Measurements from ENCODE around the gene RNU6-9.
A peak's percentile ranks its signal among the peaks of the same experiment; 100 is the strongest.

DNA sequence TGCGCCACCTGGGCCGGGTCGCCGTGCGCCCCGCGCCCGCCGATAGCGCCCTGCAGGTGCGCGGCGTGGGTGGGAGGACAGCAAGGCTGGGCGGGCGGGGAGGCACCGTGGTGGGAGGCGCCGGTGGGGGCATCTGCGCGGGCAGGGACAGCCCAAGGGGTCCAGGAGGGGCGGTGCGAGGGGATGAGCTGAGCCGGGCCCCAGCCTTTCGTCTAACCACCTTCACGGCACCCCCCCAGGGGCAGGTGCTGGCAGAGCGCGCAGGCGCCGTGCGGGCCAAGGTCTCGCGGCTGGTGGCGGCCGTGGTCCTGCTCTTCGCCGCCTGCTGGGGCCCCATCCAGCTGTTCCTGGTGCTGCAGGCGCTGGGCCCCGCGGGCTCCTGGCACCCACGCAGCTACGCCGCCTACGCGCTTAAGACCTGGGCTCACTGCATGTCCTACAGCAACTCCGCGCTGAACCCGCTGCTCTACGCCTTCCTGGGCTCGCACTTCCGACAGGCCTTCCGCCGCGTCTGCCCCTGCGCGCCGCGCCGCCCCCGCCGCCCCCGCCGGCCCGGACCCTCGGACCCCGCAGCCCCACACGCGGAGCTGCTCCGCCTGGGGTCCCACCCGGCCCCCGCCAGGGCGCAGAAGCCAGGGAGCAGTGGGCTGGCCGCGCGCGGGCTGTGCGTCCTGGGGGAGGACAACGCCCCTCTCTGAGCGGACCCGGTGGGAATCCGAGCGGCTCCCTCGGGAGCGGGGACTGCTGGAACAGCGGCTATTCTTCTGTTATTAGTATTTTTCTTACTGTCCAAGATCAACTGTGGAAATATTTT lies 27.0 kb downstream of the RNU6-9 start:
- TF ChIP-seq CTCF (tag by site-specific recombination; IDR thresholded peaks at IDR 0.05) (peak; percentile 40), SETDB1 (IDR thresholded peaks at IDR 0.05; ENCODE audit: insufficient read length, low read length) (no peak), ZNF423 (tag by site-specific recombination; IDR thresholded peaks at IDR 0.05) (no peak), REST (tag by site-specific recombination; IDR thresholded peaks at IDR 0.05) (no peak), ZNF791 (tag by site-specific recombination; IDR thresholded peaks at IDR 0.05) (no peak), HIC1 (tag by site-specific recombination; IDR thresholded peaks at IDR 0.05) (peak; percentile 10; the same call in 1 of the 2 replicates), ZNF132 (tag by site-specific recombination; IDR thresholded peaks at IDR 0.05; ENCODE audit: borderline replicate concordance) (no peak), SCRT2 (tag by site-specific recombination; IDR thresholded peaks at IDR 0.05) (no peak), ZNF521 (tag by site-specific recombination; IDR thresholded peaks at IDR 0.05) (no peak), YY1 (tag by site-specific recombination; IDR thresholded peaks at IDR 0.05) (no peak)
- TF ChIP-seq, protein P1, sequence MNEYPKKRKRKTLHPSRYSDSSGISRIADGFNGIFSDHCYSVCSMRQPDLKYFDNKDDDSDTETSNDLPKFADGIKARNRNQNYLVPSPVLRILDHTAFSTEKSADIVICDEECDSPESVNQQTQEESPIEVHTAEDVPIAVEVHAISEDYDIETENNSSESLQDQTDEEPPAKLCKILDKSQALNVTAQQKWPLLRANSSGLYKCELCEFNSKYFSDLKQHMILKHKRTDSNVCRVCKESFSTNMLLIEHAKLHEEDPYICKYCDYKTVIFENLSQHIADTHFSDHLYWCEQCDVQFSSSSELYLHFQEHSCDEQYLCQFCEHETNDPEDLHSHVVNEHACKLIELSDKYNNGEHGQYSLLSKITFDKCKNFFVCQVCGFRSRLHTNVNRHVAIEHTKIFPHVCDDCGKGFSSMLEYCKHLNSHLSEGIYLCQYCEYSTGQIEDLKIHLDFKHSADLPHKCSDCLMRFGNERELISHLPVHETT (tag by site-specific recombination; IDR thresholded peaks at IDR 0.05) = no peak
- TF ChIP-seq, protein P2, sequence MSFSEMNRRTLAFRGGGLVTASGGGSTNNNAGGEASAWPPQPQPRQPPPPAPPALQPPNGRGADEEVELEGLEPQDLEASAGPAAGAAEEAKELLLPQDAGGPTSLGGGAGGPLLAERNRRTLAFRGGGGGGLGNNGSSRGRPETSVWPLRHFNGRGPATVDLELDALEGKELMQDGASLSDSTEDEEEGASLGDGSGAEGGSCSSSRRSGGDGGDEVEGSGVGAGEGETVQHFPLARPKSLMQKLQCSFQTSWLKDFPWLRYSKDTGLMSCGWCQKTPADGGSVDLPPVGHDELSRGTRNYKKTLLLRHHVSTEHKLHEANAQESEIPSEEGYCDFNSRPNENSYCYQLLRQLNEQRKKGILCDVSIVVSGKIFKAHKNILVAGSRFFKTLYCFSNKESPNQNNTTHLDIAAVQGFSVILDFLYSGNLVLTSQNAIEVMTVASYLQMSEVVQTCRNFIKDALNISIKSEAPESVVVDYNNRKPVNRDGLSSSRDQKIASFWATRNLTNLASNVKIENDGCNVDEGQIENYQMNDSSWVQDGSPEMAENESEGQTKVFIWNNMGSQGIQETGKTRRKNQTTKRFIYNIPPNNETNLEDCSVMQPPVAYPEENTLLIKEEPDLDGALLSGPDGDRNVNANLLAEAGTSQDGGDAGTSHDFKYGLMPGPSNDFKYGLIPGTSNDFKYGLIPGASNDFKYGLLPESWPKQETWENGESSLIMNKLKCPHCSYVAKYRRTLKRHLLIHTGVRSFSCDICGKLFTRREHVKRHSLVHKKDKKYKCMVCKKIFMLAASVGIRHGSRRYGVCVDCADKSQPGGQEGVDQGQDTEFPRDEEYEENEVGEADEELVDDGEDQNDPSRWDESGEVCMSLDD (tag by site-specific recombination; IDR thresholded peaks at IDR 0.05) = no peak
